Hepatocyte (in vitro differentiated cells): ENCODE results near the gene ATP8A1. TPM values are rescaled to one million over a fixed set of nuclear protein-coding genes. Genes with fewer than 3 reads are reported as not detected.

Experiments
- DNase-seq: peaks from one replicate; pipeline ENCODE4 v3.0.0-alpha.2; 2016; ENCODE audit warnings: low spot score
- H2AFZ ChIP-seq: fragments of 200-600 bp; sonication (generic); 2 replicates; pipeline ENCODE4 v1.6.0; 2016; ENCODE audit warnings: antibody characterized with exemption, mild to moderate bottlenecking
- H3K27ac ChIP-seq: fragments of 200-600 bp; sonication (generic); 2 replicates; pipeline ENCODE4 v1.5.1; 2016; ENCODE audit warnings: mild to moderate bottlenecking
- H3K27me3 ChIP-seq: fragments of 200-600 bp; sonication (generic); 2 replicates; pipeline ENCODE4 v1.6.1; 2016
- H3K36me3 ChIP-seq: fragments of 200-600 bp; sonication (generic); replicated peaks from 2 replicates; pipeline ENCODE4 v1.5.1; 2016; ENCODE audit warnings: low read depth; ENCODE audit not compliant: insufficient read depth
- H3K4me1 ChIP-seq: fragments of 200-600 bp; sonication (generic); 2 replicates; pipeline ENCODE4 v1.5.1; 2016; ENCODE audit warnings: mild to moderate bottlenecking, moderate library complexity; ENCODE audit not compliant: insufficient read depth
- H3K4me2 ChIP-seq: fragments of 200-600 bp; sonication (generic); 2 replicates; pipeline ENCODE4 v1.6.0; 2016
- H3K4me3 ChIP-seq: fragments of 200-600 bp; sonication (generic); 2 replicates; pipeline ENCODE4 v1.5.1; 2016; ENCODE audit warnings: mild to moderate bottlenecking
- H3K79me2 ChIP-seq: fragments of 200-600 bp; sonication (generic); 2 replicates; pipeline ENCODE4 v1.6.0; 2017; ENCODE audit warnings: mild to moderate bottlenecking
- H3K9me2 ChIP-seq: fragments of 200-600 bp; sonication (generic); replicated peaks from 2 replicates; pipeline ENCODE4 v1.6.0; 2017; ENCODE audit warnings: mild to moderate bottlenecking; ENCODE audit not compliant: insufficient read depth
- H3K9me3 ChIP-seq: fragments of 200-600 bp; sonication (generic); 2 replicates; pipeline ENCODE4 v1.5.1; 2016; ENCODE audit warnings: low read depth, mild to moderate bottlenecking
- H4K20me1 ChIP-seq: fragments of 200-600 bp; sonication (generic); 2 replicates; pipeline ENCODE4 v1.6.0; 2016; ENCODE audit warnings: mild to moderate bottlenecking; ENCODE audit not compliant: insufficient read depth, poor library complexity, severe bottlenecking
- EZH2 ChIP-seq: fragments of 200-600 bp; sonication (generic); IDR thresholded peaks from 2 replicates; pipeline ENCODE4 v1.6.1; 2016; ENCODE audit warnings: antibody characterized with exemption, mild to moderate bottlenecking, borderline replicate concordance
- EZH2phosphoT487 ChIP-seq: fragments of 200-600 bp; sonication (generic); IDR thresholded peaks from one replicate; pipeline ENCODE4 v1.6.1; 2018; ENCODE audit warnings: antibody characterized with exemption, mild to moderate bottlenecking, low read depth, moderate library complexity; ENCODE audit not compliant: unreplicated experiment, severe bottlenecking
- WGBS: methylation state at CpG from one replicate; pipeline ENCODE4 v1.1.6; 2016; ENCODE audit warnings: low lambda C conversion rate; ENCODE audit errors: missing lambda C conversion rate; 5-methylcytosine and 5-hydroxymethylcytosine counted together
- polyA plus RNA-seq: library from polyadenylated mRNA; unstranded; fragments of >200 nt; fragmentation: Nextera tagmentation; extraction: Ambion mirVana; gene quantifications from 2 replicates; pipeline ENCODE4 v1.2.1, GENCODE V29; 2016
- total RNA-seq: library from RNA; depleted of rRNA; stranded (reverse); fragments of >200 nt; gene quantifications from 2 replicates; pipeline ENCODE4 v1.2.3, GENCODE V29; 2014
- TF ChIP-seq, protein P1 (sequence below): fragments of 200-600 bp; sonication (generic); IDR thresholded peaks from 2 replicates; pipeline ENCODE4 v1.5.1; 2016; ENCODE audit warnings: antibody characterized with exemption, mild to moderate bottlenecking; ENCODE audit not compliant: poor library complexity

Gene ATP8A1
- total and polyA plus RNA-seq, 2 experiments from 2014 or later = 3.3 to 42.1 TPM

DNA sequence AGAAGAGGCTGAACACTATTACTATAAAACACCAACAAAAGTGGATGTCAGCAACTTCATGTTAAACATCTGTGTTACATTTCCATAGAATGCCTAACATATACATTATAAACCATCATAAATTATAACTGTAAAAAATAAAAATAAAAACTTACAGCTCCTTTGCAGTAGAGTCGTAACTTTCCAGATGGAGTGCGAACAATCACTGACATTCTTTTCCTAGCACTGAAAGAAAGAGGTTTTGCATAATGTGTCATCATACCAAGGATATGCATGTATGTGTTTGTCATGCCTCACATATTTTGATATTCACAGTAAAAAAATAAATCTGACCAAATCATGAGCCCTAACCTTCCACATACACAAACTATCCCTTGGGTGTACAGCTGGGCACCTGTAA is 113.1 kb downstream of the ATP8A1 start:
- 82% methylated on average over 2 of the region's 2 CpGs for WGBS
- H4K20me1 ChIP-seq = no peaks in the 10 kb centered on the region
- TF ChIP-seq EZH2 (no peak), EZH2phosphoT487 (no peak)
- TF ChIP-seq, protein P1, sequence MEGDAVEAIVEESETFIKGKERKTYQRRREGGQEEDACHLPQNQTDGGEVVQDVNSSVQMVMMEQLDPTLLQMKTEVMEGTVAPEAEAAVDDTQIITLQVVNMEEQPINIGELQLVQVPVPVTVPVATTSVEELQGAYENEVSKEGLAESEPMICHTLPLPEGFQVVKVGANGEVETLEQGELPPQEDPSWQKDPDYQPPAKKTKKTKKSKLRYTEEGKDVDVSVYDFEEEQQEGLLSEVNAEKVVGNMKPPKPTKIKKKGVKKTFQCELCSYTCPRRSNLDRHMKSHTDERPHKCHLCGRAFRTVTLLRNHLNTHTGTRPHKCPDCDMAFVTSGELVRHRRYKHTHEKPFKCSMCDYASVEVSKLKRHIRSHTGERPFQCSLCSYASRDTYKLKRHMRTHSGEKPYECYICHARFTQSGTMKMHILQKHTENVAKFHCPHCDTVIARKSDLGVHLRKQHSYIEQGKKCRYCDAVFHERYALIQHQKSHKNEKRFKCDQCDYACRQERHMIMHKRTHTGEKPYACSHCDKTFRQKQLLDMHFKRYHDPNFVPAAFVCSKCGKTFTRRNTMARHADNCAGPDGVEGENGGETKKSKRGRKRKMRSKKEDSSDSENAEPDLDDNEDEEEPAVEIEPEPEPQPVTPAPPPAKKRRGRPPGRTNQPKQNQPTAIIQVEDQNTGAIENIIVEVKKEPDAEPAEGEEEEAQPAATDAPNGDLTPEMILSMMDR = no peak
- no peaks in the 10 kb centered on the region for H3K4me1 ChIP-seq
- DNase-seq = no peak
- no peak overlapping the region for H3K27ac ChIP-seq
- no peaks in the 10 kb centered on the region for H3K9me2 ChIP-seq
- H3K27me3 ChIP-seq = no peaks in the 10 kb centered on the region
- H3K4me2 ChIP-seq = no peak overlapping the region
- no peaks in the 10 kb centered on the region for H3K9me3 ChIP-seq
- H3K36me3 ChIP-seq = no peaks in the 10 kb centered on the region
- no peak overlapping the region for H2AFZ ChIP-seq
- no peak overlapping the region for H3K4me3 ChIP-seq
- H3K79me2 ChIP-seq = no peaks in the 10 kb centered on the region

DNA sequence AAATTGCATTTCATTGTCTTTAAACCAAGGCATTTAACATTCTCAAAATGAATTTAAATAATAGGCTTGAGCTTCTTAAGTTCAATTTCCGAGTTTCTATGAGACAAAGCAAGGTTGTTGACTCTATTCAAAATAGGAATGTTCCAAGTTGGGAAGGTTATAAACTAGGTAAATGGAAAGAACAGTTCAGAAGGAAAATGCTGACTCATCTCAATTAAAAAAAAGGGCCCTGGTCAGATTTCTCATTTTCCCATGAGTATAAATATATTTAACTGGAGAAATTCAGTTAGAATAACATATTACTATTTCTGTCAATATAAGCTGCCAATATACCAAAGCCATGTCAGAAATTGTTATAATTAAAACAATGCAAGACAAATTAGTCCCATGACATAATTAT is 113.8 kb downstream of the ATP8A1 start:
- Histone ChIP-seq H3K27me3 (no peaks in the 10 kb centered on the region), H3K4me3 (no peak overlapping the region), H3K4me2 (no peak overlapping the region), H3K9me2 (no peaks in the 10 kb centered on the region), H2AFZ (no peak overlapping the region), H3K27ac (no peak overlapping the region), H4K20me1 (no peaks in the 10 kb centered on the region), H3K9me3 (no peaks in the 10 kb centered on the region), H3K4me1 (no peaks in the 10 kb centered on the region), H3K36me3 (no peaks in the 10 kb centered on the region), H3K79me2 (no peaks in the 10 kb centered on the region)
- DNase-seq = no peak
- 86% methylated on average over 1 of the region's 1 CpG for WGBS
- no peak for TF ChIP-seq EZH2phosphoT487
- TF ChIP-seq, protein P1 = no peak
- TF ChIP-seq EZH2 = no peak

DNA sequence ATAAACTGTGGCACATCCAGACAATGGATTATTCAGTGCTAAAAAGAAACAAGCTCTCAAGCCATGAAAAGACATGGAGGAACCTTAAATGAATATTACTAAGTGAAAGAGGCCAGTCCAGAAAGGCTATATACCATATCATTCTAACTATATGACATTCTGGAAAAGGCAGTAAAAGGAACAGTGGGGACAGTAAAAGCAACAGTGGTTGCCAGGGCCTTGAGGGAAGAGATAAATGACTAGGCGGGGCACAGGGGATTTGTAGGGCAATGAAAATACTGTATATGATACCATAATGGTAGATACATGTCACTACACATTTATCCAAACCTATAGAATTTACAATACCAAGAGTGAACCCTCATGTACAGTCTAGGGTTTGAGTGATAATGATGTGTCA is 115.3 kb downstream of the ATP8A1 start:
- H3K4me3 ChIP-seq = no peak overlapping the region
- no peak for DNase-seq
- no peaks in the 10 kb centered on the region for H3K4me1 ChIP-seq
- H3K4me2 ChIP-seq = no peak overlapping the region
- WGBS = 93% methylated on average over 1 of the region's 1 CpG
- no peak overlapping the region for H3K27ac ChIP-seq
- H3K9me2 ChIP-seq = no peaks in the 10 kb centered on the region
- no peaks in the 10 kb centered on the region for H3K9me3 ChIP-seq
- no peak overlapping the region for H2AFZ ChIP-seq
- no peaks in the 10 kb centered on the region for H3K27me3 ChIP-seq
- no peaks in the 10 kb centered on the region for H3K79me2 ChIP-seq
- no peaks in the 10 kb centered on the region for H3K36me3 ChIP-seq
- no peaks in the 10 kb centered on the region for H4K20me1 ChIP-seq
- TF ChIP-seq EZH2 = no peak
- TF ChIP-seq EZH2phosphoT487 = no peak
- TF ChIP-seq, protein P1 = no peak

DNA sequence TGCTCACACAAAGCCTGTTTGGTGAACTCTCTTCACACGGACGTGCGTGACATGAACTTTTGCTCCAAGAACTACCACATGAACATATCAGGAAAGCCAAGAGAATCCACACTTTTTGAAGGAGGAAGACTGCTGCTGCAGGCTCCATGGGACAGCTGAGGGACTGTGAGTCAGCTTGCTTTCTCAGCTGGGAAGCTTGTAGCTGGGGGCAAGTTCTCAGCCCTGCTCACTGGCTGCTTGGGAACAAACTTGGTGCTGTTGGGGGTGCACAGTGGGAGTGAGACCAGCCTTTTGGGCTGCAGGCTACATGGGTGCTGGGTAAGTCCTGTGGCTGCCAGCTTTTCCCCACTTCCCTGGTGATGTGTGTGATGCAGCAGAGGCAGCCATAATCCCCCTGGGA is 123.9 kb downstream of the ATP8A1 start:
- Histone ChIP-seq H3K9me2 (no peaks in the 10 kb centered on the region), H2AFZ (no peak overlapping the region), H3K36me3 (no peaks in the 10 kb centered on the region), H3K4me1 (no peaks in the 10 kb centered on the region), H4K20me1 (no peaks in the 10 kb centered on the region), H3K27ac (no peak overlapping the region), H3K4me2 (no peak overlapping the region), H3K27me3 (no peaks in the 10 kb centered on the region), H3K9me3 (no peaks in the 10 kb centered on the region), H3K79me2 (no peaks in the 10 kb centered on the region), H3K4me3 (no peak overlapping the region)
- TF ChIP-seq EZH2 (no peak), EZH2phosphoT487 (no peak)
- TF ChIP-seq, protein P1 = no peak
- no peak for DNase-seq
- 100% methylated on average over 3 of the region's 3 CpGs for WGBS
